HEK293 (cell line): ENCODE measurements around the gene UTP3.
"Not testable (repeated sequence)": the region's sequence is repeated elsewhere in the genome, so short reads cannot be mapped to it uniquely, and the experiment has no call there.

ENCODE experiments used
- CTCF ChIA-PET: fragments of 350-600 bp; formaldehyde crosslinking; extraction: SDS; loops from one replicate; lab custom pipeline; 2021; ENCODE audit warnings: antibody characterized with exemption; lab: Yijun Ruan, JAX
- POLR2A ChIA-PET: fragments of 300-600 bp; formaldehyde crosslinking; extraction: SDS; loops from one replicate; lab custom pipeline; 2020; ENCODE audit warnings: antibody characterized with exemption, inconsistent platforms; lab: Yijun Ruan, JAX
- H3K27ac ChIP-seq: fragments of 200-500 bp; sonication (Bioruptor generic); 2 replicates; pipeline ENCODE4 v1.5.1; 2014; ENCODE audit warnings: low read depth, low read length, control low read depth, inconsistent platforms; ENCODE audit errors: extremely low read depth
- H3K36me3 ChIP-seq, 2 experiments: fragments of 200-500 bp in 1 of 2; sonication (Bioruptor generic) in 1 of 2; 1 replicate in 1 of 2; 2 replicates in 1 of 2; pipeline ENCODE4 v1.5.1; 2014 to 2017; ENCODE audit warnings: inconsistent platforms in 2 of 2, low read length in 2 of 2; ENCODE audit not compliant: control insufficient read depth in 2 of 2, insufficient read depth in 1 of 2
- H3K4me1 ChIP-seq: fragments of 200-500 bp; sonication (Bioruptor generic); 2 replicates; pipeline ENCODE4 v1.5.1; 2014; ENCODE audit warnings: mild to moderate bottlenecking, low read length, inconsistent platforms; ENCODE audit not compliant: control insufficient read depth, insufficient read depth
- H3K4me3 ChIP-seq: 2 replicates; pipeline ENCODE4 v1.5.1; 2011; ENCODE audit warnings: low read depth, mild to moderate bottlenecking, control low read depth, low read length, moderate library complexity
- H3K9me3 ChIP-seq: fragments of 200-500 bp; sonication (Bioruptor generic); 2 replicates; pipeline ENCODE4 v1.5.1; 2014; ENCODE audit warnings: low read depth, low read length, inconsistent platforms; ENCODE audit not compliant: control insufficient read depth, insufficient read depth
- CTCF ChIP-seq: fragments of 450-650 bp; formaldehyde crosslinking; IDR thresholded peaks from 2 replicates; pipeline ENCODE4 v1.5.1; 2016; ENCODE audit warnings: missing biosample characterization, missing genetic modification characterization
- GLIS1 ChIP-seq: fragments of 450-650 bp; formaldehyde crosslinking; IDR thresholded peaks from 2 replicates; pipeline ENCODE4 v1.5.1; 2016; ENCODE audit warnings: missing biosample characterization, missing genetic modification characterization
- KLF1 ChIP-seq: fragments of 450-650 bp; formaldehyde crosslinking; IDR thresholded peaks from 2 replicates; pipeline ENCODE4 v1.5.1; 2016; ENCODE audit warnings: missing biosample characterization, missing genetic modification characterization
- KLF8 ChIP-seq: fragments of 450-650 bp; formaldehyde crosslinking; IDR thresholded peaks from 2 replicates; pipeline ENCODE4 v1.5.1; 2016; ENCODE audit warnings: missing biosample characterization, missing genetic modification characterization
- OSR2 ChIP-seq: fragments of 450-650 bp; formaldehyde crosslinking; IDR thresholded peaks from 2 replicates; pipeline ENCODE4 v1.5.1; 2016; ENCODE audit warnings: missing biosample characterization, missing genetic modification characterization
- PRDM6 ChIP-seq: fragments of 450-650 bp; formaldehyde crosslinking; IDR thresholded peaks from 2 replicates; pipeline ENCODE4 v1.5.1; 2017; ENCODE audit warnings: missing biosample characterization, missing genetic modification characterization
- YY1 ChIP-seq: fragments of 450-650 bp; formaldehyde crosslinking; IDR thresholded peaks from 2 replicates; pipeline ENCODE4 v1.5.1; 2018; ENCODE audit warnings: missing biosample characterization, missing genetic modification characterization
- ZBTB44 ChIP-seq: fragments of 450-650 bp; IDR thresholded peaks from 2 replicates; pipeline ENCODE4 v1.5.1; 2018; ENCODE audit warnings: missing biosample characterization, mild to moderate bottlenecking, missing genetic modification characterization
- ZFHX2 ChIP-seq: fragments of 450-650 bp; formaldehyde crosslinking; conservative IDR thresholded peaks from 2 replicates; pipeline ENCODE4 v1.5.1; 2016; ENCODE audit warnings: missing biosample characterization, missing genetic modification characterization
- ZIC2 ChIP-seq: fragments of 450-650 bp; formaldehyde crosslinking; IDR thresholded peaks from 2 replicates; pipeline ENCODE4 v1.5.1; 2016; ENCODE audit warnings: missing biosample characterization, missing genetic modification characterization
- ZNF324 ChIP-seq: fragments of 450-650 bp; formaldehyde crosslinking; IDR thresholded peaks from 2 replicates; pipeline ENCODE4 v1.5.1; 2016; ENCODE audit warnings: missing biosample characterization, missing genetic modification characterization
- ZNF530 ChIP-seq: fragments of 450-650 bp; formaldehyde crosslinking; IDR thresholded peaks from 2 replicates; pipeline ENCODE4 v1.5.1; 2016; ENCODE audit warnings: low read depth, missing biosample characterization, missing genetic modification characterization
- ZNF600 ChIP-seq: fragments of 450-650 bp; formaldehyde crosslinking; IDR thresholded peaks from 2 replicates; pipeline ENCODE4 v1.5.1; 2016; ENCODE audit warnings: missing biosample characterization, missing genetic modification characterization
- ZNF639 ChIP-seq: fragments of 450-650 bp; formaldehyde crosslinking; IDR thresholded peaks from 2 replicates; pipeline ENCODE4 v1.5.1; 2016; ENCODE audit warnings: missing biosample characterization, missing genetic modification characterization
- ZNF654 ChIP-seq: fragments of 450-650 bp; formaldehyde crosslinking; IDR thresholded peaks from 2 replicates; pipeline ENCODE4 v1.5.1; 2016; ENCODE audit warnings: low read depth, missing biosample characterization, missing genetic modification characterization
- ZNF664 ChIP-seq: fragments of 450-650 bp; formaldehyde crosslinking; IDR thresholded peaks from 2 replicates; pipeline ENCODE4 v1.5.1; 2016; ENCODE audit warnings: missing biosample characterization, missing genetic modification characterization
- ZNF777 ChIP-seq: fragments of 450-650 bp; formaldehyde crosslinking; IDR thresholded peaks from 2 replicates; pipeline ENCODE4 v1.5.1; 2017; ENCODE audit warnings: missing biosample characterization, missing genetic modification characterization, borderline replicate concordance
- ZNF837 ChIP-seq: fragments of 450-650 bp; formaldehyde crosslinking; IDR thresholded peaks from 2 replicates; pipeline ENCODE4 v1.5.1; 2016; ENCODE audit warnings: missing biosample characterization, missing genetic modification characterization

Gene UTP3

GRCh38 chr4:70734971-70735370, 46.6 kb downstream of the UTP3 start (continued):
- TF ChIP-seq YY1 (tag by site-specific recombination) = no peak
- TF ChIP-seq ZNF837 (tag by site-specific recombination) = no peak
- no peak for TF ChIP-seq ZNF777
- TF ChIP-seq ZNF664 (tag by site-specific recombination) = no peak
- no peak for TF ChIP-seq ZNF639 (tag by site-specific recombination)
- no peak for TF ChIP-seq ZBTB44 (tag by site-specific recombination)

- H3K9me3 ChIP-seq, CTCF ChIA-PET: not testable (repeated sequence)
- peak; percentile 22; the same call in 1 of the 2 replicates for TF ChIP-seq ZIC2 (tag by site-specific recombination)
- peak; percentile 25 for TF ChIP-seq KLF8 (tag by site-specific recombination)
- TF ChIP-seq KLF1 (tag by site-specific recombination) = peak; percentile 30; the same call in 1 of the 2 replicates
- 0 out of 2 replicates have a peak, but pooled peaks have one; percentile 16 for TF ChIP-seq ZNF600
- peak; percentile 45 for TF ChIP-seq OSR2 (tag by site-specific recombination)
- 0 out of 2 replicates have a peak, but pooled peaks have one; percentile 32 for TF ChIP-seq ZFHX2 (tag by site-specific recombination)
- 0 out of 2 replicates have a peak, but pooled peaks have one; percentile 21 for TF ChIP-seq ZNF324 (tag by site-specific recombination)
- peak; percentile 5; the same call in 1 of the 2 replicates for TF ChIP-seq ZNF654 (tag by site-specific recombination)
- TF ChIP-seq CTCF (tag by site-specific recombination) = 0 out of 2 replicates have a peak, but pooled peaks have one; percentile 27
- TF ChIP-seq GLIS1 (tag by site-specific recombination) = 0 out of 2 replicates have a peak, but pooled peaks have one; percentile 12
- TF ChIP-seq, all 188 proteins: peak for 10; not testable (repeated sequence) for 178
- H3K4me1 ChIP-seq = peaks cover 12% of the 10 kb centered on the region; the same call in 1 of the 2 replicates
- H3K27ac ChIP-seq, H3K4me3 ChIP-seq, POLR2A ChIA-PET, H3K36me3 ChIP-seq: not testable (repeated sequence)
These were observed 47.6 kb downstream of the UTP3 start for GRCh38 chr4:70735915-70736314.

- ChIA-PET POLR2A (no interaction called here), CTCF (interaction anchor here (0.6 to 0.8 kb wide), 3 partner anchors 12 to 1378 kb away, joined by 3 to 6 read pairs (median 6); no protein-coding TSS in a partner anchor)
- Histone ChIP-seq H3K4me1 (peaks cover 14% of the 10 kb centered on the region), H3K9me3 (no peaks in the 10 kb centered on the region), H3K27ac (no peak overlapping the region), H3K36me3 (peaks cover 0 to 4% of the 10 kb centered on the region in 2 experiments; a peak in 1 of 3 replicates), H3K4me3 (no peak overlapping the region)
- TF ChIP-seq ZNF530 = no peak
- 0 out of 2 replicates have a peak, but pooled peaks have one; percentile 12 for TF ChIP-seq PRDM6 (tag by site-specific recombination)
These were observed 48.7 kb downstream of the UTP3 start for GRCh38 chr4:70737006-70737405.
